ENCODE data around the gene ICAM1. TPM values are rescaled to one million over a fixed set of nuclear protein-coding genes. Genes with fewer than 3 reads are reported as not detected.
A peak's percentile ranks its signal among the peaks of the same experiment; 100 is the strongest.

ICAM1 gene
- total and polyA plus RNA-seq, 2 of the 13 experiments (the other 11 are each of a cell fraction or from before 2014, with no cell fraction given), result 37.9 to 98.4 TPM

GRCh38 chr19:10335352-10335985 is 64.5 kb downstream of the ICAM1 start:
- DNase-seq (ENCODE audit: low spot score) (no peak), ATAC-seq (peak; percentile 54)
- in situ Hi-C loops (cut with HindIII; ENCODE audit: extremely low pct_ligation_motif_present, low pct_unique_long_range_greater_than_20kb), result loop anchor here (5.0 kb wide), 1 partner anchor 47 kb away; the partner anchor contains the start of gene TYK2
- TF ChIP-seq PPARG (CRISPR knock-in tag; conservative IDR thresholded peaks at IDR 0.05) (0 out of 2 replicates have a peak, but pooled peaks have one; percentile 21), SMARCC2 (IDR thresholded peaks at IDR 0.05) (no peak), ZNF331 (CRISPR knock-in tag; IDR thresholded peaks at IDR 0.05) (peak; percentile 68; the same call in 1 of the 2 replicates), MIER2 (CRISPR knock-in tag; IDR thresholded peaks at IDR 0.05) (no peak), GABPB1 (CRISPR knock-in tag; IDR thresholded peaks at IDR 0.05) (peak; percentile 46; the same call in 1 of the 2 replicates), PITX1 (CRISPR knock-in tag; IDR thresholded peaks at IDR 0.05) (0 out of 2 replicates have a peak, but pooled peaks have one; percentile 56), FOXA3 (CRISPR knock-in tag; IDR thresholded peaks at IDR 0.05) (0 out of 2 replicates have a peak, but pooled peaks have one; percentile 12), ZNF225 (CRISPR knock-in tag; IDR thresholded peaks at IDR 0.05) (0 out of 2 replicates have a peak, but pooled peaks have one; percentile 15), FOXK1 (CRISPR knock-in tag; IDR thresholded peaks at IDR 0.05; ENCODE audit: borderline replicate concordance, low read depth) (no peak), KAT7 (CRISPR knock-in tag; IDR thresholded peaks at IDR 0.05; ENCODE audit: borderline replicate concordance) (no peak), KLF9 (CRISPR knock-in tag; IDR thresholded peaks at IDR 0.05; ENCODE audit: low read depth) (no peak), RXRB (CRISPR knock-in tag; IDR thresholded peaks at IDR 0.05; ENCODE audit: borderline replicate concordance) (0 out of 2 replicates have a peak, but pooled peaks have one; percentile 51), ADNP (CRISPR knock-in tag; IDR thresholded peaks at IDR 0.05) (no peak), RARA (CRISPR knock-in tag; IDR thresholded peaks at IDR 0.05) (no peak), BCL6 (CRISPR knock-in tag; IDR thresholded peaks at IDR 0.05) (0 out of 2 replicates have a peak, but pooled peaks have one; percentile 32), ZNF580 (CRISPR knock-in tag; IDR thresholded peaks at IDR 0.05; ENCODE audit: borderline replicate concordance, low read depth) (no peak), SP1 (IDR thresholded peaks at IDR 0.05) (no peak), SP1 (CRISPR knock-in tag; IDR thresholded peaks at IDR 0.05) (0 out of 2 replicates have a peak, but pooled peaks have one; percentile 46)
- TF ChIP-seq, protein P1, sequence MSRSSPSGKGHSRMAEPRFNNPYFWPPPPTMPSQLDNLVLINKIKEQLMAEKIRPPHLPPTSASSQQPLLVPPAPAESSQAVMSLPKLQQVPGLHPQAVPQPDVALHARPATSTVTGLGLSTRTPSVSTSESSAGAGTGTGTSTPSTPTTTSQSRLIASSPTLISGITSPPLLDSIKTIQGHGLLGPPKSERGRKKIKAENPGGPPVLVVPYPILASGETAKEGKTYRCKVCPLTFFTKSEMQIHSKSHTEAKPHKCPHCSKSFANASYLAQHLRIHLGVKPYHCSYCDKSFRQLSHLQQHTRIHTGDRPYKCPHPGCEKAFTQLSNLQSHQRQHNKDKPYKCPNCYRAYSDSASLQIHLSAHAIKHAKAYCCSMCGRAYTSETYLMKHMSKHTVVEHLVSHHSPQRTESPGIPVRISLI (CRISPR knock-in tag; IDR thresholded peaks at IDR 0.05; ENCODE audit: borderline replicate concordance), result peak; percentile 10; the same call in 1 of the 2 replicates
- TF ChIP-seq, protein P2, sequence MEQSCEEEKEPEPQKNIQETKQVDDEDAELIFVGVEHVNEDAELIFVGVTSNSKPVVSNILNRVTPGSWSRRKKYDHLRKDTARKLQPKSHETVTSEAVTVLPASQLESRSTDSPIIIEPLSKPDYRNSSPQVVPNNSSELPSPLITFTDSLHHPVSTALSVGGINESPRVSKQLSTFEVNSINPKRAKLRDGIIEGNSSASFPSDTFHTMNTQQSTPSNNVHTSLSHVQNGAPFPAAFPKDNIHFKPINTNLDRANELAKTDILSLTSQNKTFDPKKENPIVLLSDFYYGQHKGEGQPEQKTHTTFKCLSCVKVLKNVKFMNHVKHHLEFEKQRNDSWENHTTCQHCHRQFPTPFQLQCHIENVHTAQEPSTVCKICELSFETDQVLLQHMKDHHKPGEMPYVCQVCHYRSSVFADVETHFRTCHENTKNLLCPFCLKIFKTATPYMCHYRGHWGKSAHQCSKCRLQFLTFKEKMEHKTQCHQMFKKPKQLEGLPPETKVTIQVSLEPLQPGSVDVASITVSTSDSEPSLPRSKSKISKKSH (CRISPR knock-in tag; IDR thresholded peaks at IDR 0.05; ENCODE audit: borderline replicate concordance), result peak; percentile 81; the same call in 1 of the 2 replicates

More at GRCh38 chr19:10335352-10335985, 64.5 kb downstream of the ICAM1 start:
- peak overlapping the region; percentile 59 for H3K9ac ChIP-seq (ENCODE audit: insufficient read depth, low read depth, low read length)
- peaks cover 31% of the 10 kb centered on the region for H3K79me2 ChIP-seq (ENCODE audit: insufficient read depth, low read length)
- H3K27me3 ChIP-seq (ENCODE audit: control insufficient read depth in 1 of 2, insufficient read depth in 2 of 2, low read length in 2 of 2), result peaks cover 0 to 3% of the 10 kb centered on the region in 2 experiments; a peak in 2 of 5 replicates
- peaks cover 8% of the 10 kb centered on the region; the same call in 1 of the 2 replicates for H4K20me1 ChIP-seq (ENCODE audit: insufficient read depth, low read length)
- no peaks in the 10 kb centered on the region for H3K9me3 ChIP-seq (ENCODE audit: low read length)
- ChIA-PET POLR2A (interaction anchor here (0.7 to 6.9 kb wide), 12 partner anchors 10 to 500 kb away, joined by 3 to 79 read pairs (median 16); partner anchors contain the start of genes FDX2, ICAM1, ICAM5 and TMED1), CTCF (ENCODE audit: low intra/inter-chr PET ratio, low total read pairs) (no interaction called here)
- peaks cover 60% of the 10 kb centered on the region for H3K4me1 ChIP-seq (ENCODE audit: insufficient read depth, low read length)
- peaks cover under 1 to 5% of the 10 kb centered on the region in 2 experiments for H3K36me3 ChIP-seq (replicated peaks in 1 of 2; ENCODE audit: control insufficient read depth in 1 of 2, insufficient read depth in 2 of 2, low read length in 2 of 2)
- no peak for FAIRE-seq
- H3K4me2 ChIP-seq (ENCODE audit: low read depth, low read length), result peak overlapping the region; percentile 98
- peak overlapping the region; percentile 39 to 89 (median 86) for H3K4me3 ChIP-seq (replicated peaks in 1 of 3; ENCODE audit: insufficient read depth in 1 of 3, low read depth in 2 of 3, low read length in 3 of 3)
- BruUV-seq (replicated peaks), result no TSS peak
- WGBS (ENCODE audit: low lambda C conversion rate), result 6% methylated on average over 7 of the region's 26 CpGs
- H2AFZ ChIP-seq (ENCODE audit: low read length), result no peak overlapping the region
- intact Hi-C loops (cut with micrococcal nuclease; ENCODE audit: unreplicated experiment), result loop anchor here (2.0 to 5.0 kb wide), 2 partner anchors 52 to 67 kb away; no protein-coding TSS in a partner anchor
- H3K27ac ChIP-seq (ENCODE audit: extremely low read length, insufficient read depth, low read length), result peak overlapping the region; percentile 26

Data from HepG2 (cell line).